Stimulated activated memory B cell treated with anti-CD40 and anti-IgM and Interleukin-4, amounts not matched to agents 10 μg/mL and 1 μg/mL and 100 μg/mL, for 72 hours (primary cell): ENCODE results near the gene BABAM1.

Source experiments
- ATAC-seq: fragments of 150-1000 bp; cut with Tn5 transposase; 2 replicates; pipeline ENCODE4 v1.10.0; 2021
- H3K27ac Mint-ChIP-seq: one replicate; pipeline ENCODE4 v1.8.0; 2022; ENCODE audit warnings: mild to moderate bottlenecking, mixed read lengths
- H3K27me3 Mint-ChIP-seq: one replicate; pipeline ENCODE4 v1.8.0; 2022; ENCODE audit warnings: mixed read lengths
- H3K36me3 Mint-ChIP-seq: one replicate; pipeline ENCODE4 v1.8.0; 2022; ENCODE audit warnings: mixed read lengths
- H3K4me1 Mint-ChIP-seq: one replicate; pipeline ENCODE4 v1.8.0; 2022; ENCODE audit warnings: mixed read lengths
- H3K4me3 Mint-ChIP-seq: one replicate; pipeline ENCODE4 v1.8.0; 2022; ENCODE audit warnings: mild to moderate bottlenecking, moderate library complexity, mixed read lengths
- H3K9me3 Mint-ChIP-seq: one replicate; pipeline ENCODE4 v1.8.0; 2022; ENCODE audit warnings: mixed read lengths

BABAM1 gene

GRCh38 chr19:17312189-17313113, 45.2 kb downstream of the BABAM1 start:
- H3K9me3 Mint-ChIP-seq: no peaks in the 10 kb centered on the region
- no peak for ATAC-seq
- H3K27ac Mint-ChIP-seq: no peak overlapping the region
- H3K4me3 Mint-ChIP-seq: no peak overlapping the region
- H3K4me1 Mint-ChIP-seq: peaks cover 48% of the 10 kb centered on the region
- H3K27me3 Mint-ChIP-seq: no peaks in the 10 kb centered on the region
- peaks cover 47% of the 10 kb centered on the region for H3K36me3 Mint-ChIP-seq

GRCh38 chr19:17314007-17314593, 46.9 kb downstream of the BABAM1 start:
- H3K4me3 Mint-ChIP-seq: no peak overlapping the region
- H3K36me3 Mint-ChIP-seq: peaks cover 58% of the 10 kb centered on the region

GRCh38 chr19:17318966-17319365, 51.7 kb downstream of the BABAM1 start:
- no peaks in the 10 kb centered on the region for H3K9me3 Mint-ChIP-seq
- H3K27me3 Mint-ChIP-seq: peaks cover 8% of the 10 kb centered on the region
- peaks cover 69% of the 10 kb centered on the region for H3K36me3 Mint-ChIP-seq
- no peak overlapping the region for H3K4me3 Mint-ChIP-seq
- no peak for ATAC-seq
- H3K4me1 Mint-ChIP-seq: peaks cover 7% of the 10 kb centered on the region
- no peak overlapping the region for H3K27ac Mint-ChIP-seq

More at GRCh38 chr19:17314007-17314593, 46.9 kb downstream of the BABAM1 start:
- Mint-ChIP-seq H3K4me1 (peaks cover 37% of the 10 kb centered on the region), H3K27ac (no peak overlapping the region), H3K9me3 (no peaks in the 10 kb centered on the region), H3K27me3 (no peaks in the 10 kb centered on the region)
- no peak for ATAC-seq

- Mint-ChIP-seq H3K4me3 (no peak overlapping the region), H3K27ac (no peak overlapping the region), H3K9me3 (no peaks in the 10 kb centered on the region), H3K36me3 (peaks cover 64% of the 10 kb centered on the region), H3K27me3 (peaks cover 8% of the 10 kb centered on the region), H3K4me1 (peaks cover 7% of the 10 kb centered on the region)
- ATAC-seq: no peak
These were observed 52.4 kb downstream of the BABAM1 start for GRCh38 chr19:17319473-17320238.

- H3K36me3 Mint-ChIP-seq: peaks cover 63% of the 10 kb centered on the region
- H3K4me3 Mint-ChIP-seq: no peak overlapping the region
- peaks cover 7% of the 10 kb centered on the region for H3K4me1 Mint-ChIP-seq
- no peaks in the 10 kb centered on the region for H3K9me3 Mint-ChIP-seq
- no peak for ATAC-seq
- H3K27ac Mint-ChIP-seq: no peak overlapping the region
- H3K27me3 Mint-ChIP-seq: peaks cover 8% of the 10 kb centered on the region
These were observed 53.2 kb downstream of the BABAM1 start for GRCh38 chr19:17320435-17320834.

GRCh38 chr19:17321655-17322489, 54.6 kb downstream of the BABAM1 start:
- Mint-ChIP-seq H3K4me1 (no peaks in the 10 kb centered on the region), H3K9me3 (no peaks in the 10 kb centered on the region), H3K36me3 (peaks cover 48% of the 10 kb centered on the region), H3K4me3 (no peak overlapping the region), H3K27ac (no peak overlapping the region), H3K27me3 (peaks cover 8% of the 10 kb centered on the region)
- no peak for ATAC-seq

GRCh38 chr19:17322854-17323253, 55.6 kb downstream of the BABAM1 start:
- H3K27ac Mint-ChIP-seq: no peak overlapping the region
- H3K4me1 Mint-ChIP-seq: no peaks in the 10 kb centered on the region
- ATAC-seq: no peak
- H3K4me3 Mint-ChIP-seq: no peak overlapping the region
- peaks cover 39% of the 10 kb centered on the region for H3K36me3 Mint-ChIP-seq
- peaks cover 8% of the 10 kb centered on the region for H3K27me3 Mint-ChIP-seq
- no peaks in the 10 kb centered on the region for H3K9me3 Mint-ChIP-seq

GRCh38 chr19:17323300-17323963, 56.2 kb downstream of the BABAM1 start:
- Mint-ChIP-seq H3K27ac (no peak overlapping the region), H3K9me3 (no peaks in the 10 kb centered on the region), H3K27me3 (peaks cover 8% of the 10 kb centered on the region), H3K4me3 (no peak overlapping the region), H3K4me1 (no peaks in the 10 kb centered on the region), H3K36me3 (peaks cover 35% of the 10 kb centered on the region)
- ATAC-seq: peak; percentile 45

GRCh38 chr19:17323964-17324332, 56.7 kb downstream of the BABAM1 start:
- Mint-ChIP-seq H3K4me1 (no peaks in the 10 kb centered on the region), H3K27ac (no peak overlapping the region), H3K27me3 (peaks cover 8% of the 10 kb centered on the region), H3K9me3 (no peaks in the 10 kb centered on the region), H3K4me3 (no peak overlapping the region), H3K36me3 (peaks cover 34% of the 10 kb centered on the region)
- no peak for ATAC-seq

GRCh38 chr19:17324357-17325114, 57.3 kb downstream of the BABAM1 start:
- ATAC-seq: no peak
- Mint-ChIP-seq H3K27ac (no peak overlapping the region), H3K4me3 (no peak overlapping the region), H3K36me3 (peaks cover 29% of the 10 kb centered on the region), H3K9me3 (no peaks in the 10 kb centered on the region), H3K4me1 (no peaks in the 10 kb centered on the region), H3K27me3 (peaks cover 8% of the 10 kb centered on the region)

GRCh38 chr19:17325133-17325532, 57.9 kb downstream of the BABAM1 start:
- ATAC-seq: no peak
- Mint-ChIP-seq H3K36me3 (peaks cover 23% of the 10 kb centered on the region), H3K27me3 (peaks cover 14% of the 10 kb centered on the region), H3K4me3 (no peak overlapping the region), H3K4me1 (peaks cover 5% of the 10 kb centered on the region), H3K27ac (no peak overlapping the region), H3K9me3 (no peaks in the 10 kb centered on the region)

GRCh38 chr19:17325881-17326594, 58.8 kb downstream of the BABAM1 start:
- Mint-ChIP-seq H3K4me1 (peaks cover 11% of the 10 kb centered on the region), H3K4me3 (no peak overlapping the region), H3K27ac (no peak overlapping the region), H3K36me3 (peaks cover 13% of the 10 kb centered on the region), H3K27me3 (peaks cover 23% of the 10 kb centered on the region), H3K9me3 (no peaks in the 10 kb centered on the region)
- ATAC-seq: no peak

GRCh38 chr19:17326595-17326966, 59.3 kb downstream of the BABAM1 start:
- no peak overlapping the region for H3K27ac Mint-ChIP-seq
- peaks cover 10% of the 10 kb centered on the region for H3K36me3 Mint-ChIP-seq
- no peak overlapping the region for H3K4me3 Mint-ChIP-seq

More at GRCh38 chr19:17326595-17326966, 59.3 kb downstream of the BABAM1 start:
- Mint-ChIP-seq H3K9me3 (no peaks in the 10 kb centered on the region), H3K4me1 (peaks cover 11% of the 10 kb centered on the region), H3K27me3 (peaks cover 27% of the 10 kb centered on the region)
- ATAC-seq: no peak
